Psoas muscle (tissue), 8 donors: ENCODE measurements around the gene KIAA1671. TPM values are rescaled to one million over a fixed set of nuclear protein-coding genes. Genes with fewer than 3 reads are reported as not detected.

Source experiments
- ATAC-seq, 4 donors: fragments of 200-7000 bp; cut with Tn5 transposase; one replicate each; pipeline ENCODE4 v1.9.1; 2020; ENCODE audit warnings: moderate library complexity in 3 of 4, mild to moderate bottlenecking in 2 of 4
- DNase-seq, 2 donors: peaks; one replicate each; pipeline ENCODE4 v3.0.0-alpha.2; 2020
- H3K27ac ChIP-seq: fragments of 200-600 bp; one replicate; pipeline ENCODE4 v1.8.0; 2022
- H3K27me3 ChIP-seq, 3 donors: fragments of 200-600 bp in 1 of 3; one replicate each; pipeline versions ENCODE4 v1.6.1 to v1.8.0; 2013 to 2022; ENCODE audit warnings: low read length in 2 of 3, mild to moderate bottlenecking in 2 of 3, moderate library complexity in 1 of 3; ENCODE audit not compliant: insufficient read depth in 3 of 3
- H3K36me3 ChIP-seq, 2 donors: fragments of 200-600 bp in 1 of 2; one replicate each; pipeline versions ENCODE4 v1.6.1 to v1.8.0; 2013 to 2022; ENCODE audit warnings: low read depth in 1 of 2, mild to moderate bottlenecking in 1 of 2, moderate library complexity in 1 of 2; ENCODE audit not compliant: insufficient read depth in 1 of 2
- H3K4me1 ChIP-seq: fragments of 200-600 bp; one replicate; pipeline ENCODE4 v1.8.0; 2022
- H3K4me3 ChIP-seq: fragments of 200-600 bp; one replicate; pipeline ENCODE4 v1.8.0; 2022; ENCODE audit warnings: mild to moderate bottlenecking
- H3K9me3 ChIP-seq: fragments of 200-600 bp; one replicate; pipeline ENCODE4 v1.8.0; 2022
- WGBS, 3 donors: extraction: QIAGEN DNeasy Blood & Tissue Kit; methylation state at CpG; one replicate each; pipeline versions ENCODE4 v1.1.6 to v1.1.7; 2013; 5-methylcytosine and 5-hydroxymethylcytosine counted together
- intact Hi-C, 2 donors: fragments of 100-400 bp; cut with DNase I; formaldehyde crosslinking; loops; one replicate each; pipeline versions ENCODE4 v1.11.0 to v1.14.2; 2022
- polyA plus RNA-seq, 3 donors: library from polyadenylated mRNA; stranded (reverse); fragments of 200-250 nt; gene quantifications; one replicate each; pipeline ENCODE4 v1.2.3, GENCODE V29; 2013
- total RNA-seq, 4 donors: library from RNA; stranded (reverse); fragmentation: NEBNext Ultra II Directional in 2 of 4; extraction: Animal tissue kit (Norgen Biotek cat#: 25700) in 2 of 4; gene quantifications; one replicate each; pipeline versions ENCODE4 v1.2.1 to v1.2.4, GENCODE V29; 2021 to 2023
- TF ChIP-seq, protein P1 (sequence below): fragments of 200-600 bp; IDR thresholded peaks from one replicate; pipeline ENCODE4 v1.8.0; 2022; ENCODE audit warnings: antibody characterized with exemption
- donor health status: healthy with polysubstance abuse.
- donor health status: DM: no; HTN: no; CAD: no; lungs with moderate emphysema.
- donor health status: Bipolar disorder and iron deficiency.
- donor health status: healthy.
- donor health status: DM: yes; HTN: yes; CAD: no.
- donor health status: DM: no; HTN: no; CAD: no.
- donor health status: DM: no; HTN: no; CAD: no.
- donor health status: DM: yes; HTN: yes; CAD: no.

The KIAA1671 gene
- total and polyA plus RNA-seq, 7 donors: 1.9 to 56.9 (median 15.8) TPM

DNA sequence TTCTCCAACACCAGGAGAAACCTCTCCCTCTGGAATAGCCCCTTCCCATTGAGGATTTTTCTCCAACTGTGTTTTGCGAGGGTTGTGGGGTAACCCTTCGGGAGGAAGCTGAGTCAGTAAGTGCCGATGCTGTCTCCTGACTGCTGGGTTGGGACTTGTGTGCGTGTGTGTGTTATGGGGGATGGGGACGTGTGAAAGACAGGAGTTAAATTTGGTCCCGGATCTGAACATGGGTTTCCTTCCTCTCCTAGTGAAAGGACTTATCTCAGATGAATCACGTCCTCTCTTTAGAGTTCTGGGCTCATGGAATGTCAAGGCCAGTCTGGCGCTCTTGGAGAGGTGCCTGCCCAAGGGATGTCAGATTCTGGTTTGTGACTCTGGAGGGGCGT is 33.3 kb downstream of the KIAA1671 start:
- WGBS, 3 donors: 61 to 73% (median 68%) methylated on average over 9 of the region's 9 CpGs
- DNase-seq: no peak
- H3K27me3 ChIP-seq: no peaks in the 10 kb centered on the region
- TF ChIP-seq, protein P1, sequence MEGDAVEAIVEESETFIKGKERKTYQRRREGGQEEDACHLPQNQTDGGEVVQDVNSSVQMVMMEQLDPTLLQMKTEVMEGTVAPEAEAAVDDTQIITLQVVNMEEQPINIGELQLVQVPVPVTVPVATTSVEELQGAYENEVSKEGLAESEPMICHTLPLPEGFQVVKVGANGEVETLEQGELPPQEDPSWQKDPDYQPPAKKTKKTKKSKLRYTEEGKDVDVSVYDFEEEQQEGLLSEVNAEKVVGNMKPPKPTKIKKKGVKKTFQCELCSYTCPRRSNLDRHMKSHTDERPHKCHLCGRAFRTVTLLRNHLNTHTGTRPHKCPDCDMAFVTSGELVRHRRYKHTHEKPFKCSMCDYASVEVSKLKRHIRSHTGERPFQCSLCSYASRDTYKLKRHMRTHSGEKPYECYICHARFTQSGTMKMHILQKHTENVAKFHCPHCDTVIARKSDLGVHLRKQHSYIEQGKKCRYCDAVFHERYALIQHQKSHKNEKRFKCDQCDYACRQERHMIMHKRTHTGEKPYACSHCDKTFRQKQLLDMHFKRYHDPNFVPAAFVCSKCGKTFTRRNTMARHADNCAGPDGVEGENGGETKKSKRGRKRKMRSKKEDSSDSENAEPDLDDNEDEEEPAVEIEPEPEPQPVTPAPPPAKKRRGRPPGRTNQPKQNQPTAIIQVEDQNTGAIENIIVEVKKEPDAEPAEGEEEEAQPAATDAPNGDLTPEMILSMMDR: no peak
- H3K36me3 ChIP-seq: no peaks in the 10 kb centered on the region
- no peak overlapping the region for H3K4me3 ChIP-seq
- H3K27ac ChIP-seq: peak overlapping the region; percentile 60
- H3K9me3 ChIP-seq: no peaks in the 10 kb centered on the region
- peak; percentile 27 to 67 (median 64) for ATAC-seq
- H3K4me1 ChIP-seq: no peaks in the 10 kb centered on the region
- intact Hi-C loops: loop anchor here in 1 of 2 donors (5.0 kb wide), 1 partner anchor 36 kb away; no protein-coding TSS in a partner anchor

DNA sequence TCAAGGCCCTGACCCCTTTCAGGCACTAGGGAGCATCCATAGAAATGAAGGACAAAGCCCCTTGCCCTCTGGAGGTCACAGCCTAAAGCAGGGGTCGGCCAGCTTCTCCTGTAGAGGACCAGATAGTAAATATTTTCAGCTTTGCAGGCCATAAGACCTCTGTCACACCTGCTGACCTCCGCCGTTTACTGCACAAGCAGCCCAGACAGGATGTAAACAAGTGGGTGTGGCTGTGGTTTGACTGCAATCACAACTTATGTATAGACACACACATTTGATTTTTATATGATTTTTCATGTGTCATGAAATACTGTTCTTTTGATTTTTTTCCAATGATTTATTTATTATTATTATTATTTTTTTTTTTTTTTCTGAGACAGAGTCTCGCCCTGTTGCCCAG is 34.3 kb downstream of the KIAA1671 start:
- no peak overlapping the region for H3K27ac ChIP-seq

DNA sequence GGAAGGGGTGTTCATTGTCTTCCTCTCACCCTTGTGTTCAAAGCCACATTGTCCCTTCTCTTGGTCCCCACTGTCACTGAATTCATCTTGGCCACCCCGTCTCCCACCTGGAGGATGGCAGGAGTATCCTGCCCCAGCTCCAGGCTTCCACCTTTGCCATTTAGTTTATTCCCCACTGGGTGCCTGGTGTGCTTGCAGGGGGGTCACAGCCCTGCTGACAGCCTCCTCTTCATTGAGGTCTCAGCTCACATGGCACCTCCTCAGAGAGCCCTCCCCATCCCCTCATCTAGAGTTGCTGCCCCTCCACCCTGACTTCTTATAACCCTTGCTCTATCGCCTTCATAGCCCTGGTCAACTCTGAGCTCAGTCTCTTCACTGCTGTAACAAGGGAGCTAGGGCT is 36.6 kb downstream of the KIAA1671 start:
- DNase-seq: no peak
- intact Hi-C loops: loop anchor here in 1 of 2 donors (5.0 kb wide), 1 partner anchor 33 kb away; no protein-coding TSS in a partner anchor
- peak overlapping the region; percentile 30 for H3K27ac ChIP-seq
- no peaks in the 10 kb centered on the region for H3K36me3 ChIP-seq
- H3K9me3 ChIP-seq: no peaks in the 10 kb centered on the region
- WGBS, 3 donors: 72 to 91% (median 87%) methylated on average over 2 of the region's 2 CpGs
- TF ChIP-seq, protein P1: no peak
- no peaks in the 10 kb centered on the region for H3K4me1 ChIP-seq
- ATAC-seq: no peak
- H3K4me3 ChIP-seq: no peak overlapping the region
- peaks cover 0 to 3% (median 0%) of the 10 kb centered on the region in 3 donors for H3K27me3 ChIP-seq

More for the DNA sequence above, 34.3 kb downstream of the KIAA1671 start:
- ATAC-seq (no peak), DNase-seq (no peak)
- intact Hi-C loops: loop anchor here in 1 of 2 donors (5.0 kb wide), 1 partner anchor 35 kb away; no protein-coding TSS in a partner anchor
- TF ChIP-seq, protein P1: no peak
- H3K9me3 ChIP-seq: no peaks in the 10 kb centered on the region
- peaks cover 0 to 3% (median 0%) of the 10 kb centered on the region in 3 donors for H3K27me3 ChIP-seq
- no peaks in the 10 kb centered on the region for H3K4me1 ChIP-seq
- 70 to 81% (median 74%) methylated on average over 4 of the region's 4 CpGs for WGBS, 3 donors
- no peak overlapping the region for H3K4me3 ChIP-seq
- no peaks in the 10 kb centered on the region for H3K36me3 ChIP-seq

DNA sequence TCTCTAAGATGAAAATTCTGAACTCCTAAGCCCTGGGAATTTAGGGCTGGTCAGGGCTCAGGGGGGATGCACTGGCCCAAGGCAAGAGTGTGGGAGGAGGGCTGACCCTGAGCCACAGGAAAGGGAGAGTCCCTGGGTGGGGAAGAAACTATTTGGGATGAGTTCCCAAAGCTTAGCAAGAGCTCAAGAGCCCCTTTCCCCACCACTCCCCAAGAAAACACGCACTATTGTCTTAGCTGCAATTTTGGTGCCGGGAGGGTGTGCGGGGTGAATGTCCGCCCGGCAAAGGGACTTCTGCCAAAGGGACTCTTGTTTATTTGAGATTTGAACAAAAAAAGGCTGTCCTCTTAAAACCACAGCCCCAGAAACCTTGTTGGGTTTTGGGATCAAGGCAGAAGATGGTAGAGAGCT is 37.0 kb downstream of the KIAA1671 start:
- H3K4me1 ChIP-seq: no peaks in the 10 kb centered on the region

More for the DNA sequence above, 37.0 kb downstream of the KIAA1671 start:
- Histone ChIP-seq H3K27me3 (peaks cover 0 to 3% (median 0%) of the 10 kb centered on the region in 3 donors), H3K4me3 (no peak overlapping the region), H3K27ac (peak overlapping the region; percentile 30), H3K9me3 (no peaks in the 10 kb centered on the region), H3K36me3 (no peaks in the 10 kb centered on the region)
- DNase-seq (no peak), ATAC-seq (no peak)
- intact Hi-C loops: loop anchor here in 1 of 2 donors (5.0 kb wide), 1 partner anchor 33 kb away; no protein-coding TSS in a partner anchor
- 24 to 47% (median 29%) methylated on average over 5 of the region's 5 CpGs for WGBS, 3 donors
- TF ChIP-seq, protein P1: no peak
